ENCODE results near the gene MAD1L1. TPM values are rescaled to one million over a fixed set of nuclear protein-coding genes. Genes with fewer than 3 reads are reported as not detected.

Gene MAD1L1
- total and polyA plus RNA-seq, 2 donors (not counting 3 experiments of a cell fraction or from before 2014, with no cell fraction given), result 34.1 to 42.3 TPM

DNA sequence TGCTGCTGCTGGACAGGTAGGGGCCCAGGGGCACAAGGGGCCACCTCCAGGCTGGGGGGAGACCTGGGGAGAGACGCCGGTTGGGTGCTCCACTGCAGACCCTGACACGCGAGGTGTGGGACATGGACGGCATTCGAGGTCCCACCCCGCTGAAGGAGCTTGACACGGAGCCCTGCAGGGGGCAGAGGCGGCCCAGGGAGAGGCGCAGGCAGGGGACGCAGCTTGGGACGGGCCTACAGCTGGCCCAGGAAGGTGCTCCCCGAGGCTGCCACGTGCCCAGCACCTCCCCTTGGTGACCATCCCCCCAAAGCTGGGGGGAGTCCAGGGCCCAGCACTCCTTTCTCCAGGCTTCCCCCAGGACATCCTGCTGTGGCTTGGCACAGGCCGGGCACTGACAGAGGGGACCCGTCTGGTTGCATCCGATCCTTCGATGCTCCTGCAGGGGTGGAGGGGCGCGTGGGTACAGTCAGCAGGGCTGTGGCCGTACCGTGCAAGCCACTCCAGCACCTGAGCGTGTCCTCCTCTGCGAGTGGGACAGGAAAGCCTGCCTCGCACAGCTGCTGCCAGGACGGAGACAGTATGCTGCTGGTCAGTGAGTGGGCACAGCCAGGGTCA is 388.3 kb downstream of the MAD1L1 start:
- H3K9me1 ChIP-seq (replicated peaks; ENCODE audit: control insufficient read depth, extremely low read depth, insufficient read depth, low read length), result no peaks in the 10 kb centered on the region
- dilution Hi-C loops (cut with MboI; ENCODE audit: extremely low pct_ligation_motif_present, low sequenced_read_pairs), result no loop called here
- POLR2A ChIA-PET, result no interaction called here
- no peak for TF ChIP-seq POLR2A (IDR thresholded peaks at IDR 0.05; ENCODE audit: low read depth, low read length)
- TF ChIP-seq MYC (IDR thresholded peaks at IDR 0.05; ENCODE audit: low read depth, low read length), result no peak
- TF ChIP-seq JUN (IDR thresholded peaks at IDR 0.05; ENCODE audit: borderline replicate concordance, insufficient read depth, insufficient read length, low read depth), result no peak
- TF ChIP-seq, protein P1, sequence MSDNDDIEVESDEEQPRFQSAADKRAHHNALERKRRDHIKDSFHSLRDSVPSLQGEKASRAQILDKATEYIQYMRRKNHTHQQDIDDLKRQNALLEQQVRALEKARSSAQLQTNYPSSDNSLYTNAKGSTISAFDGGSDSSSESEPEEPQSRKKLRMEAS (IDR thresholded peaks at IDR 0.05; ENCODE audit: insufficient read depth, insufficient read length), result no peak
- TF ChIP-seq, protein P2, sequence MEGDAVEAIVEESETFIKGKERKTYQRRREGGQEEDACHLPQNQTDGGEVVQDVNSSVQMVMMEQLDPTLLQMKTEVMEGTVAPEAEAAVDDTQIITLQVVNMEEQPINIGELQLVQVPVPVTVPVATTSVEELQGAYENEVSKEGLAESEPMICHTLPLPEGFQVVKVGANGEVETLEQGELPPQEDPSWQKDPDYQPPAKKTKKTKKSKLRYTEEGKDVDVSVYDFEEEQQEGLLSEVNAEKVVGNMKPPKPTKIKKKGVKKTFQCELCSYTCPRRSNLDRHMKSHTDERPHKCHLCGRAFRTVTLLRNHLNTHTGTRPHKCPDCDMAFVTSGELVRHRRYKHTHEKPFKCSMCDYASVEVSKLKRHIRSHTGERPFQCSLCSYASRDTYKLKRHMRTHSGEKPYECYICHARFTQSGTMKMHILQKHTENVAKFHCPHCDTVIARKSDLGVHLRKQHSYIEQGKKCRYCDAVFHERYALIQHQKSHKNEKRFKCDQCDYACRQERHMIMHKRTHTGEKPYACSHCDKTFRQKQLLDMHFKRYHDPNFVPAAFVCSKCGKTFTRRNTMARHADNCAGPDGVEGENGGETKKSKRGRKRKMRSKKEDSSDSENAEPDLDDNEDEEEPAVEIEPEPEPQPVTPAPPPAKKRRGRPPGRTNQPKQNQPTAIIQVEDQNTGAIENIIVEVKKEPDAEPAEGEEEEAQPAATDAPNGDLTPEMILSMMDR (IDR thresholded peaks at IDR 0.05; ENCODE audit: extremely low read depth in 1 of 2, insufficient read depth in 1 of 2, low read depth in 1 of 2, low read length in 2 of 2), result no peak
- no peak for TF ChIP-seq GATA2 (IDR thresholded peaks at IDR 0.05; ENCODE audit: insufficient read depth, insufficient read length, low read depth, low read length)
- TF ChIP-seq EZH2 (IDR thresholded peaks at IDR 0.05; ENCODE audit: borderline replicate concordance, low read depth, low read length, severe bottlenecking), result no peak
- no peak for TF ChIP-seq FOS (IDR thresholded peaks at IDR 0.05; ENCODE audit: borderline replicate concordance, insufficient read depth, low read length)
- no peak for TF ChIP-seq POLR2AphosphoS5 (IDR thresholded peaks at IDR 0.05; ENCODE audit: insufficient read depth, low read depth, low read length)
- no peaks in the 10 kb centered on the region for H3K79me2 ChIP-seq (ENCODE audit: control insufficient read depth, insufficient read depth, low read length)
- no peaks in the 10 kb centered on the region for H3K9me3 ChIP-seq (replicated peaks; ENCODE audit: control insufficient read depth, insufficient read depth, low read length)
- no peak overlapping the region for H3K4me2 ChIP-seq (ENCODE audit: insufficient read depth, low read length)
- H3K27ac ChIP-seq (ENCODE audit: insufficient read depth, low read depth, low read length), result no peak overlapping the region
- H3K4me3 ChIP-seq (replicated peaks in 1 of 3; ENCODE audit: insufficient read depth in 1 of 3, low read depth in 1 of 3, low read length in 3 of 3), result no peak overlapping the region
- H2AFZ ChIP-seq (ENCODE audit: low read depth, low read length), result no peak overlapping the region
- H3K36me3 ChIP-seq (ENCODE audit: control insufficient read depth in 2 of 2, extremely low read depth in 1 of 2, insufficient read depth in 2 of 2, low read length in 2 of 2), result no peaks in the 10 kb centered on the region
- no peaks in the 10 kb centered on the region for H3K27me3 ChIP-seq (ENCODE audit: control insufficient read depth in 2 of 2, insufficient read depth in 2 of 2, low read length in 2 of 2)
- CTCF ChIA-PET, result no interaction called here
- BruUV-seq (replicated peaks), result no TSS peak
- H3K4me1 ChIP-seq (ENCODE audit: control insufficient read depth, extremely low read depth, insufficient read depth, low read length), result no peaks in the 10 kb centered on the region
- H3K9ac ChIP-seq (replicated peaks; ENCODE audit: extremely low read depth, insufficient read depth, low read length), result no peak overlapping the region
- intact Hi-C loops (cut with micrococcal nuclease), result no loop called here
- DNase-seq (ENCODE audit: low read depth, low spot score), result no peak
- no peaks in the 10 kb centered on the region for H4K20me1 ChIP-seq (replicated peaks; ENCODE audit: control insufficient read depth, extremely low read depth, insufficient read depth, low read length)
- no peak for FAIRE-seq
